ENCODE results near the gene SERGEF. TPM values are rescaled to one million over a fixed set of nuclear protein-coding genes. Genes with fewer than 3 reads are reported as not detected.

Gene SERGEF
- total and polyA plus RNA-seq, 8 donors: 9.3 to 158 (median 73.5) TPM; not detected in 1

DNA sequence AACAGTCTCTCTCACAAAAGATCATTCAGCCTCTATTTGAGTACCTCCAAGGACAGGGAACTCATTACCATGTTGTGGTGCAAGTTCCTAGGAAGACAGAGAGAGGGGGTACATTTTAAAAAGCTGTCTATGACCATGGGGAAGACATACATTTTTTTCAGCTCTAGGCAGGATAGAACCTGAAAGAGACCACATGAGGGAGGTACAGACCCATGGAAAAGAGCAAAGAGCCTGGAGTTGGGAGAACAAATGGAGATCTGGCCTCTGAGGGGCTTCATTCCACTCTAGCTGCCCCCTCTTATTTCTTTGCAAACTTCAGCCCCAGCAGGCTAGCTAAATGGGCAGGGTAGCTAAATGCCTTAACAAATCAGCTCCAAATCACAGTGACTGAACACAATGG lies 241.9 kb downstream of the SERGEF start:
- intact Hi-C loops (cut with DNase I; ENCODE audit: low total_unique reads): no loop called here
- TF ChIP-seq POLR2AphosphoS5 (IDR thresholded peaks at IDR 0.05): no peak
- TF ChIP-seq, protein P1, sequence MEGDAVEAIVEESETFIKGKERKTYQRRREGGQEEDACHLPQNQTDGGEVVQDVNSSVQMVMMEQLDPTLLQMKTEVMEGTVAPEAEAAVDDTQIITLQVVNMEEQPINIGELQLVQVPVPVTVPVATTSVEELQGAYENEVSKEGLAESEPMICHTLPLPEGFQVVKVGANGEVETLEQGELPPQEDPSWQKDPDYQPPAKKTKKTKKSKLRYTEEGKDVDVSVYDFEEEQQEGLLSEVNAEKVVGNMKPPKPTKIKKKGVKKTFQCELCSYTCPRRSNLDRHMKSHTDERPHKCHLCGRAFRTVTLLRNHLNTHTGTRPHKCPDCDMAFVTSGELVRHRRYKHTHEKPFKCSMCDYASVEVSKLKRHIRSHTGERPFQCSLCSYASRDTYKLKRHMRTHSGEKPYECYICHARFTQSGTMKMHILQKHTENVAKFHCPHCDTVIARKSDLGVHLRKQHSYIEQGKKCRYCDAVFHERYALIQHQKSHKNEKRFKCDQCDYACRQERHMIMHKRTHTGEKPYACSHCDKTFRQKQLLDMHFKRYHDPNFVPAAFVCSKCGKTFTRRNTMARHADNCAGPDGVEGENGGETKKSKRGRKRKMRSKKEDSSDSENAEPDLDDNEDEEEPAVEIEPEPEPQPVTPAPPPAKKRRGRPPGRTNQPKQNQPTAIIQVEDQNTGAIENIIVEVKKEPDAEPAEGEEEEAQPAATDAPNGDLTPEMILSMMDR (IDR thresholded peaks at IDR 0.05): no peak
- no peak for TF ChIP-seq EP300 (IDR thresholded peaks at IDR 0.05)
- no peak for TF ChIP-seq POLR2A (IDR thresholded peaks at IDR 0.05)
- Histone ChIP-seq H3K27me3 (no peaks in the 10 kb centered on the region), H3K4me3 (no peak overlapping the region), H3K36me3 (no peaks in the 10 kb centered on the region), H3K4me1 (peaks cover 0 to 5% (median 0%) of the 10 kb centered on the region in 4 donors), H3K9me3 (no peaks in the 10 kb centered on the region), H3K27ac (no peak overlapping the region)
- no peak for DNase-seq

DNA sequence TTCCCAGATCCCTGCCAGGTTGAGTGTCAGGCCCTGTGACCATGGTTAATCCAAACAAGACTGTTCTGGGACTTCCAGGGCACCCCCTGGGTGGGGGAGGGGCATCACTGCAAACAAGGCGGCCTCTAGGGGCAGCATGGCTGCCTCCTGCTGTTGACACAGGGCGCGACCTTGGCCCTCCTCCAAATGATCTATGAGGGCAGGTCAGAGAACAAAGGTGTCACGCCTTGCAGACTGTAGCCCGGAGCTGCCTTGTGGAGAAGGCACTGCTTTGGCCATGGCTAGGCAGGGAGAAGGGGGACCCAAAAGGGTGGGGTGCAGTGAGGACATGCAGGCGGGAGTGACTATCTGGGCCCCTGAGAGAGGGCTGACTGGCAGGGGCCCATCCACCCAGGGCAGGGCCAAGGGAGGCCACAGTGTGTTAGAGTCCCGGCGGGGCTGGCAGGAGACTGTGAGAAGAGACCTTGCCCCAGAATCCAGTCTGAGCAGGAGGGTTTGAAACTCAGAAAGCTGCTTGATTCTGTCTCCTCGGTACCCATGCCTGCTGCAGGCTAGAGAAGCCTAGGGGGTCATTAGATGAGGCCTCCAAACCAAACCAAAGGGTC lies 242.7 kb downstream of the SERGEF start:
- Histone ChIP-seq H3K27me3 (no peaks in the 10 kb centered on the region), H3K27ac (no peak overlapping the region), H3K4me3 (no peak overlapping the region), H3K36me3 (no peaks in the 10 kb centered on the region), H3K4me1 (peaks cover 0 to 5% (median 0%) of the 10 kb centered on the region in 4 donors), H3K9me3 (no peaks in the 10 kb centered on the region)
- intact Hi-C loops (cut with DNase I; ENCODE audit: low total_unique reads): no loop called here
- TF ChIP-seq, protein P1 (IDR thresholded peaks at IDR 0.05): no peak
- no peak for TF ChIP-seq POLR2A (IDR thresholded peaks at IDR 0.05)
- TF ChIP-seq POLR2AphosphoS5 (IDR thresholded peaks at IDR 0.05): no peak
- no peak for TF ChIP-seq EP300 (IDR thresholded peaks at IDR 0.05)
- WGBS, 5 donors: 47 to 73% (median 55%) methylated on average over 8 to 9 of the region's 9 CpGs
- peak; percentile 50 to 72 for DNase-seq

DNA sequence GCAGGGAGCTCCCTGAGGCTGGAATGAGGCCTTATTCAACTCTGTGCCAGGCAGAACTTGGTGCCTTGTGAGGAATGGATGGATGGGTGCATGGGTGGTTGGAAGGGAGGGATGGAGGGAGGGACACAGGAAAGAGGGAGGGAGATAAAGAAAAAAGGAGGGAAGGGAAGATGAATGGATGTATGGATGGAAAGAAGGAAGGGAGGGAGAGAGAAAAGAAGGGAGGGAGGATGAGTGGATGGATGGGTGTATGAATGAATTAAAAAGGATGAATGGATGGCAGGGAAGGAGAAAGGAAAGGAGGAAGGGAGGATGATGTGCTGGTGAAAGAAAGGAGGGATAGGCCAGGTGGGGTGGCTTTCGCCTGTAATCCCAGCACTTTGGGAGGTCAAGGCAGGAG lies 243.6 kb downstream of the SERGEF start:
- Histone ChIP-seq H3K9me3 (no peaks in the 10 kb centered on the region), H3K4me3 (no peak overlapping the region), H3K36me3 (no peaks in the 10 kb centered on the region), H3K27me3 (peaks cover 0 to 7% (median 0%) of the 10 kb centered on the region in 3 donors), H3K27ac (no peak overlapping the region), H3K4me1 (peaks cover 0 to 5% (median 0%) of the 10 kb centered on the region in 4 donors)
- 88 to 100% (median 95%) methylated on average over 1 of the region's 1 CpG for WGBS, 5 donors
- DNase-seq: no peak
- intact Hi-C loops (cut with DNase I; ENCODE audit: low total_unique reads): no loop called here
- TF ChIP-seq EP300 (IDR thresholded peaks at IDR 0.05) (no peak), POLR2AphosphoS5 (IDR thresholded peaks at IDR 0.05) (no peak), POLR2A (IDR thresholded peaks at IDR 0.05) (no peak)
- TF ChIP-seq, protein P1 (IDR thresholded peaks at IDR 0.05): no peak

DNA sequence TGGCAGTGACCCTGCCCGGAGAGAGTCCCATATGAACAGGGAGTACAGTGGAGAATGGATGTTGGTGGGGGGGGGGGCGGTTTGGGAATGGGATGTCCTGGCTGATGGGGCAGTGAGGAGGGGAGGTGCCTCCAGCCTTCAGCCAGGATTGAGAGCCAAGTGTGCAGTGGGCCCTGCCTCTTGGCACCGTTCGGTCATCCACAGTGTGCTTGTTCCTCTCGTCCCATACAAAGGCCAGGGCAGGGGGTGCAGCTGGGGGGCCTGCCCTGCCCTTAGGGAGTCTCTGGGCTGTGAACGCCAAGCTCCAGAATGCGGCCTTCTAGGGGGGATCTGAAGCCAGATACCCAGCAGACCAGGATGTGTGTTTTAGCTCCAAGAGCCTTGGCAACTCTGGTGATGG lies 244.3 kb downstream of the SERGEF start:
- H3K4me1 ChIP-seq: peaks cover 0 to 5% (median 0%) of the 10 kb centered on the region in 4 donors
- no peaks in the 10 kb centered on the region for H3K36me3 ChIP-seq
- TF ChIP-seq POLR2AphosphoS5 (IDR thresholded peaks at IDR 0.05): no peak
- TF ChIP-seq, protein P1 (IDR thresholded peaks at IDR 0.05): no peak
- TF ChIP-seq POLR2A (IDR thresholded peaks at IDR 0.05): no peak
- no peak for TF ChIP-seq EP300 (IDR thresholded peaks at IDR 0.05)
- intact Hi-C loops (cut with DNase I; ENCODE audit: low total_unique reads): no loop called here
- DNase-seq: no peak
- 88 to 95% (median 91%) methylated on average over 4 to 7 of the region's 7 CpGs for WGBS, 5 donors
- no peak overlapping the region for H3K4me3 ChIP-seq
- no peak overlapping the region for H3K27ac ChIP-seq
- H3K9me3 ChIP-seq: no peaks in the 10 kb centered on the region
- H3K27me3 ChIP-seq: peaks cover 0 to 7% (median 0%) of the 10 kb centered on the region in 3 donors
